ENCODE data around the gene MAP4K4.

MAP4K4 gene

DNA sequence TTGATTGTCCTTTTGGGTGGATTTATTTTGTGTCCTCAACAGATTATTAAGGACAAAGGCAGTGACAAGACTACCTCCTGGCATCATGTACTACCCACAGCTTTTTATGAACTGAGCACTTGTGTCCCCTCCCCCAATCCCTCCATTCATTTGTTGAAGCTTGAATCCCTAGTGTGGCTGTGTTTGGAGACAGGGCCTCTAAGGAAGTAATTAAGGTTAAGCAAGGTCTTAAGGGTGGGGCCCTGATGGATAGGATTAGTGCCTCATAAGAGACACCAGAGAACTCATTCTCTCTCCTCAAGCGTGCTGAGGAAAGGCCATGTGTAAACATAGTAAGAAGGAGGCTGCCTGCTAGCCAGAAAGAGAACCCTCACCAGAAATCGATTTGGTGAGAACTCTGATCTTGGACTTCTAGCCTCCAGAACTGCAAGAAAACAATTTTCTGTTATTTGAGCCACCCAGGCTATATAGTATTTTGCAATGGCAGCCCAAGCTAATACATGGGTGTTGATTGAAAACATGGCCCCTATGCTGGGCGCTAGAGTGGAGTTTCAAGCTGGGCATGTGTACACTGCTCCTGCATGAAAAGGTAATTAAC lies 3.4 kb upstream of the MAP4K4 start:
- no peak for DNase-seq

DNA sequence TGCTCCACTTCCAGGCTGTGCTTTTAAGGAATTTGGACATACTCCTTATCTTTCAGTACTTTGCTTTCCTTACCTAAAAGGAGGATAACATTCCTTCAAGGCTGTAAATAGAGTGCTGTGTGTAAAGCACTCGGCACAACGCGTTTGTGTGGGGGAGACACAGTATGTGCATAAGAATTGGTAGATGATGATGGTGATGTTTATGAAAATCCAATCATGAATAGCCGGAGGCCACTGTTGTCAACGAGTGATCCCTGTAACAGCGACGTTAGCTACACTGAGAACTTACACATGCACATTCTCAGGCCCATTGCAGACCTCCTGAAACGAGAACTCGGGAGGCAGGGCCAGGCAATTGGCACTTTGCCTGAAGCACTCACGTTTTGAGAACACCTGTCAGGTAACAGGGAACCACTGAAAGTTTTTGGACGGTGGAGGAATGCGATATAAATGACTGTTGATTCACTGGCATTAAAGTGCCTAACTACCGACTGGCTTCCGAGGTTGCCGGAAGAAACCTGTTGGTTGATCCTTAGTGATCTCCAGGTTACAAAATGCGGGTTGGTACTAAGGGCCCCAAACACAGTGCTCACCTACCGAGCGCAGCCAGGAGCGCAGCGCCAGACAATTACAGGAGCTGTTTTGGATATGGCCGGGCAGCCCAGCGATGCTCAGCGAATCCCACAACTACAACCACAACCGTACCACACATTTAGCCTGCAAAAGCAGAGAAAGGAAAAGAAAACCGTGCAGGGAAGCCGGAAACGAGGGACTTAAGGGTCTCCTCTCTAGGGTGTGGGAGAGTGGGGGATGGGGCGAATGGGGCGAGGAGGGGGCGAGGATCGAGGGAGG lies 1.0 kb upstream of the MAP4K4 start:
- no peak for DNase-seq

DNA sequence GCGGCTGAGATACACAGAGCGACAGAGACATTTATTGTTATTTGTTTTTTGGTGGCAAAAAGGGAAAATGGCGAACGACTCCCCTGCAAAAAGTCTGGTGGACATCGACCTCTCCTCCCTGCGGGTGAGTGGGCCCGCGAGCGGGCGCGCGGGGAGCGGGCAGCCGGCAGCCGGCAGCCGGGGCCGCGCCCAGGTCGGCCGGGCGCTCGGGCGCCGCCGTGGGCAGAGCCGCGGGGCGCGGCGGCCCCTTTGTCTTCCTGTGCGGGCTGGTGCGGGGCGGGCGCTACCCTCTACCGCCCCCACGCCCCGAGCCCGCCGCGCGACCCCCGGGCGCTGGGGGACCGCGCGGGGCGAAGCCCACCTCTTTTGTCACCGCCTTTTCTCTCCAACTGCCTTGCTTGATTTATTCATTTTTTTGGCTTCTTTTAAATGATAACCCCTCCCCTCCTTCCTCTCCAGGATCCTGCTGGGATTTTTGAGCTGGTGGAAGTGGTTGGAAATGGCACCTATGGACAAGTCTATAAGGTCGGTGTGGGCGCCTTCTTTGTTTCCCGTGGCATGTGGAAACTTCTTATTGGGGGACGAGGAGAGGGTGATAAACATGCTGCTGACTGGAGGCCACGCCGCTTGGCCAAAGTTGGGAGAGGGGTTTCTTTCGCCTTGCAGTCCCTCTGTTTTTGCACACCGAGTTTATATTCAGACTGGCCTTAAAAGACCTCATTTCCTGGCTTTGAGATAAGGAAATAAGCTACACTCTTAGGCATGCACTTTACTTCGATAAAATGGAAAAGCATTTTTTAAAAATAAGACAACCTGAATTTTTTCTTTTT lies 722 bp downstream of the MAP4K4 start:
- DNase-seq, result no peak

DNA sequence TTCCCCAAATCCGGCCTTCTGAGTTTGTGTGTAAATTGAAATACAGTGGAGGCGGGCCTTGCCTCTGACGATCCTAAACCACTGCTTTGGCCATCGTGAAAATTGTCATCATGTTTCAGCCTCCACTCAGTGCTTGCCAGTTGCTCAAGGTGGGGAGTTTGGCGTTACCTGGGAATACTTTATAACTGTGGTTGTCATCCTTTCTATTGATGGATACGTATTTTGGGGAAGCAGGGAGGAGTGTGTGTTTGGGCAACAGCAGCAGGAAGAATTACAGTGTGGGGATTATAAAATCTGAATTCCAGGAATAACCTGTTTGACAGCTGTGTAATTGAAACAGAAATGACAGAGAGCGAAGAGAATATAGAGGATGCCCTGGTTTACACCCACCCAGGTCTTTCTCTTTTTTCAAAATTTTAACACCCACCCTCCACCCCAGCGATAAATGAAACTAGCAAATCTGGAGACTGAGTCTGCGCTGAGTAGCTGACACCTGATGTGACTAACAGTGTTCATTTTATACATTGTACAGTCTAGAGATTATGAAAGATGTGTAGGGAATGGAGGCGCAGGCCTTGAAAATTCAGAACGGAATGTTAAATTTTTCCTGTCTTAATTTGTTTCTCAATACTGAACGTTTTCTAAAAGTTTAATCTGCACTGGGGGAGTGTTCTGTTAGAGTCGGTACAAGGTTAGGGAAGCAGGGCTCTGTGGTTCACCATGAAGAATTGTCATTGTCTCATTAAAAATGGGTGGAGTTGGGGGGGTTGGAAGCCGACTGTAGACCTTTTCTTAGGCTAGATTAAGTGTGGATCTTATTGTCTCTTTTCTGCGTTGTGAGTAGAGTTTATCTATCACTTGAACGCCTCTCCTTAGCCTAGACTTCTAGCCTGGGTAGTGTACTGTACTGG lies 1.6 kb downstream of the MAP4K4 start:
- DNase-seq, result peak; percentile 52

DNA sequence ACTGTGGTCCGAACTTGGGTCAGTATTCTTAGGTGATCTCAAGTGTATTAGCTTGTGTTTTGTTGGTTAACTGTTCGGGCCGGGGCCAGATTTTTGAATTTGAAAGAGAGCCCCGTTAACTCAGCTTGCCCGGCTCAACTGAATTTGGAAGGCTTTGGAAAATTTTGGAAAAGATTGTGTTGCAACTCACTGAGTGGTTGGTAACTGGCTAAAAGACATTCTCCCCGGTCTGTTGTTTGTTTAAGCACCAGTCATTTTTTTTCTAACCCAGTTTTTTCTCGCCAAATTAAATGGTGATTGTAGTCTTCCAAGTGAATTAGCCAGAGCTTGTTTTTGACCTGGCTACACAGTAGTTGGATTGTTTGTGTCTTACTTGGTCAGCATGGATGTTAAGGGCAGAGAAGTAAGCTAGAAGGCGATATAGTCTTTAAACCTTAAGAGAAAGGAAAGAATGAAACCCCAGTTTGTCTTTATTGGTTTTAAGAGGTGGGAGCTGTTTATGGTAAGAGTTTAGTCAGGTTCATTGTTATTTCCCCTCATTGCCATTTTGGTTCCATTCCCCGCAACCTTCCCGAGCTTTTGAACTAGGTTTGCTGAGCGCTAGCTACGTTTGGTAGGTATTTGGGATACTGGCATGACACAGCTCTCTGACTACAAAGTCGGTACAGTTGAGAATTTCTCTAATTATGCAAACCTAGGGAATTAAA lies 2.4 kb downstream of the MAP4K4 start:
- DNase-seq, result no peak

DNA sequence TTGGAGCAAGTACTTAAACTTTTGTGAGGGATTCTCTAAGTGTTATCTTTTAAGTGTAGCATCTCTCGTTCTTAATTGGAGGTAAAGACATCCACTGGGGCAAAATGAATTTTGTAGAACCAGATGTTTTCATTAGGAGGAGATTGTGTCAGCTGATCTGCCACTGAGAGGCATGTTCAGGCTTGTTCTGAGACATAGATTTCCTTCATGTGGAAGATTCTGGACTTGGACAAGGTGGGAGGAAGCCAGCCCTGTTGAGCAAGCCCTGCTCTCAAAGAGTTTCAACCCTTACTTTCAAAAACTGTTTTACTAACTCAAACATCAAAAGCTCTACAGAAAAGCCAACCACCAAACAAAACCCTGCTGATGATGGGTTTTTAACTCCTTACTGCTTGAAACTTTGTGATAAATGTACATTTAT lies 6.5 kb downstream of the MAP4K4 start:
- peak; percentile 36 for DNase-seq

DNA sequence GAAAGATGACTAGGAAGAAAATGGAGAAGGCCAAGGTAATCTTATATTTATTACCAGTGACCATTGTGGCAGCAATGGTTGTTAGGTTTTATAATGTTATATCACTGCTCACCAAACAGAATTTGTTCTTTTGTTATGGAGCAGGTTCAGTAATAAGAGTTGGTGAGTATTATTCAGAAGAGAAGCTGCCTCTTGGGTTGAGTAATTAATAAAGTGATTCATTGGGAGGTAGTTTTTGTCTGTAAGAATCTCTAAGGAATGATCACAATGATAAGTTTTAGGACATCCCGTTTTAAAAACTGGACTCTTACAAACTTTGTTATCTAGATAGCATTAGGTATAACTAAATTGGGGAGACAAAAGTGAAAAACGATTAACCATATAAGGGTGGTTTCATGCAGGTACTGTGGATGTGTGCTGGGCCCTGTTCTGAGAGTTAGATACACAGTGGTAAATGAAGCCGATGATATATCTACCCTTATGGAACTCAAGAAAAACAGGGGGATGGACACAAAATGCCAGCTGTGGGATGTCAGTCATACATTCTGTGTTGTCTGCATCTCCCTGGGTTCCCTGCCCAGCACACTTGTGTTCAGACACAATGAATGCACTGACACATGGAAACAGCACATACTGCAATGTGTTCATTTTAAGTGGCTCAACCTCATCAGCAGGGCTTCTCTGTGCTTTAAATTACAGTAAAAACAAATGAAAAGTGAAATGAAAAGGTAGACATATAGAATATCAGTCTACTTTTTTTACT lies 7.5 kb downstream of the MAP4K4 start:
- no peak for DNase-seq

DNA sequence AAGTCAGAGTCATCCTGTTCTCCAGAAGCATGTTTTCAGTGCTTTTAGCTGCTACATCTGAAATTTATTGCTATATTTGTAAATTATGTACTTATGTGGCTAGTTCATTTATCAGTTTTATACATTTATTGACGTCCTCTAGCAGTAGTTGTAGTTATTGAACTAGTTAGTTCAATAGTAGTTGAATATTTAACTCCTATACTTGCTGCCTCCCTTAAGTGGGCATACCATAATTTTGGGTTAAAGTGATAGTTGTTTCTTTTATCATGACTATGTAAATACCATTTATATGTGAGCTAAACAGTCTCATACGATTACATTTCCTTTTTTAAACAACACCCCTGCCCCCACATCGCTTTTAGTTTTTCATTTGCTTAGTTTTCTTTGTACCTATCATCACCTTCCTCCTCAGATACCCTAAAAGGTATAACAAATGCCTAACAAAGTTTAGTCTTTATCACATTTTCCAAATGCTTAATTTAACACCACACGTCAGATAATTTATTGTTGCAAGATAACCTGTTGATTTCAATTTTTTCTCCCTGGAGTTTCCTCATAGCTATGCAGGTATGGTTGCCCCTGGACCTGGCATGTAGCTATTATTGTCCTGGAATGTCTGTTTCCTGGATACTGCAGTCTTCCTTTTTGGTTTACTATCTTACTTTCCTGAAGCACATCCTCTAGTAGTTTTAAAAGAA lies 8.8 kb downstream of the MAP4K4 start:
- DNase-seq, result no peak

DNA sequence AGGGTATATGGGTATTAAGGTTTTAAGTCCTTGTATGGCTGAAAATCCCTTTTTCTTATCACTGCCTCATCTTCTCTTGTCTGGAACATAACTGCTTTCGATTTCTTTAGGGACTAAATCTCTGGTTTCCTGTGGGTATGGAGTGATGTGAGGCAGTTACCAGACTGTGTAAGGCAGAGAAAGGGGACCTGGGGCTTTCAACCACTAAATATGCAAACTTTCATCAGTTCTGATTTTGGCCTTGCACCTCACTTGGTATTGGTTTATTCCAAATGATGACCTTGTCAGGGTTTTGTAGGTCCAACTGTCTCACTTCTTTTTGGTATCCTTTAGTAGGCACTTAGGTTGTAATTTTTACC lies 9.3 kb downstream of the MAP4K4 start:
- no peak for DNase-seq

DNA sequence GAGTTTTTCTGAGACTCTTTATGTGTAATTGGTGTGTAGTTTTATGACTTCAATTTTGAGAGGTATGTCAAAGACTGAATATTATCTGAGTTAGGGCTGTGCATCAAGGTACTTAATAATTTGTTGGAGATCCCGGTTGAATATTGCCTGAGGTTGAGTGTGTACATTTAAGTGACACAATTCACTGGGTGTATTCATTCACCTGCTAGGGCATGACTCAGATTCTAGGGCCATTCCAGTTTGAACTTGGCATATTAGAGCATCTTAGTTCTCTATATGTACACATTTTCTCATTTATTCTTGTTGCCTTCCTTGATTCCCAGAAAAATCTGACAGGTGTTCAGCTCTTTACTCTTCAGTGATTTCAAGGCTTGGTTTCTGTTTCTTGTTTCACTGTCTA lies 12.5 kb downstream of the MAP4K4 start:
- no peak for DNase-seq

DNA sequence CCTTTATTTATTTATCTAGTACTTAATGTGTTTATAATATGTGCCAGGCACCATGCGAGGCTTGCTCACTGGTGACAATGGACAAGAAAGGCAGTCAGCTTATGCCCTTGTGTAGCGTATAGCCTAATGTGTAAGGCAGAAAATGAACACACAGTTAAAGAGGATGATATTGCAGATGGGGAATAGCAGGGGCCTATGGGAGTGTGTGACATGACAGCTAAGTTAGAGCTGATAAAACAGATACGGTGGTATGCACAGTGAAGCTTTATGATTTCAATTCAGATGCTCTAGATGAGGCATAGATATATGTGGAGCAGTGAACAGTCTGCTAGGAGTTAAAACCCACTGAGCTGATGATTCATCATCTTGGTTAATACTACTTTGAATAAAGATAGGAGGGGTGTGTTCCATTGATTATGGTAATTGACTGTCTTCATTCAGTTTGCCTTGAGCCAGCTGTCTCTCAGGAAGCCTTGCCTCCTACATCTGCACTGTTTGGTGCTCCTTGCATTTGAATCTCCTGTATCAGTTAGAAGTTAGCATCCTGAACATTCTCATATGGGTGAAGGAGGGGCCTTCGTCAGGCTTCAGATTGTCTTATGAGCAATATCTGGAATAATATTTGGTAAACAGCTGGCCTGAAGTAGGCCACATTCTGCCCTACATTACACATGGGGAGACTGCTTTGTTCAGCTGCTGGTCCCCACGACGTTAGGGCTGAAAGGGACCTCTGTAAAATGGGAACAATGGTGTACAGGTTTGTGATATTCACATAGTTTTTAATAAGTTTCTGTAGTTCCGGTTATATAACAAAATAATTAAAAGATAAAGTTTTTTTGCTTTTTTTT lies 13.2 kb downstream of the MAP4K4 start:
- no peak for DNase-seq

DNA sequence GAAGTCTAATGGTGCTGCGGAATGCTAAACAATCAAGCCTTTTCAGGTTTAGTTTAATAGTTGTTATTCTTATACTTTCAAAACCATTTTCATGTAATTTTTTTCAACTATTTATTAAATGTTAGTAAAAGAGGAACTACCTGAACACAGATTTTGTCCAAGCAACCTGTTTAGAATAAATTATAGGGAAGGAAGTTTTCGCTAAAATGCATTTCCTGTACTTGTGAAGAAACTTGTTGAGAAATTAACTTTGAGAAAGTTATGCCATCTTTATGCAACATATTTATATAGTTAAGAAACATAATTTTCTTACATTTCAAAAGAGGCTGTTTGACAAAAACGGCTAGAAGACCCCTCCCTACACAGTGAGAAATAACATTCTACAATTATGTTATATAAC lies 16.6 kb downstream of the MAP4K4 start:
- DNase-seq, result no peak

DNA sequence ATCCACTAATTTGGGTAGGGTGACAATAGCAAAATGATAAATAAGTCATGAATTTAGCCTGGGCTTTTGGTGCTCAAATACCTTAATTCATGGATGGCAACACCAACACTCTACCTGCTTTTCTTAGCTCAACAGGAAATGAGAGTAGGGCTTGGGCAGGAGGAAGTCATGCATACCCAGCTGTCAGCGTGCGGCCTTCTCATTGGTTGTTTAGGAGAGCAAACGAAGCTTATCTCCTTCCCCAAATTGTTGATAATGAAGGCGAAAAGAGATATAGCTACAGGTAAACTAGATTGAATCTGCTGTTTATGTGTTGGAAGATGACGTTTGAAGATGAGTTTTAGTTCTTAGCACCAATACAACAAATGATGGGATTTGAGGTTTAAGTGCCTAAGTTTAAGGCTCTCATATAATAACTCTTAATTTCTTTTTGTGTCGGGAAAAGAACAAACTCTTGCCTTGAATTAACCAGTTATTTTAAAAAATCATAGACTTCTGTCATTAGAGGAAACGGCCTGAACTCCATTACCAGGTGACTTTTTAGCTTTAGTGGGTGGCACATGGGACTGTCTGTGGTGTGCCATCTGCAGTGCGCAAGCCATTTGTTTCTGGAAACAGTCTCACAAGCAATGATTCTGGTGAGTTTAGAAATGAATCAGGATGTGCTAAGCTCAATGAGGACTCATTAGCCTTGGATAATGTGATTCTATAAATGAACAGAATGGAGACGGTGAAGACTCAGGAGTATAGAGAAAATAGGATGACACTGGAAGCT lies 19.8 kb downstream of the MAP4K4 start:
- peak; percentile 52 for DNase-seq

DNA sequence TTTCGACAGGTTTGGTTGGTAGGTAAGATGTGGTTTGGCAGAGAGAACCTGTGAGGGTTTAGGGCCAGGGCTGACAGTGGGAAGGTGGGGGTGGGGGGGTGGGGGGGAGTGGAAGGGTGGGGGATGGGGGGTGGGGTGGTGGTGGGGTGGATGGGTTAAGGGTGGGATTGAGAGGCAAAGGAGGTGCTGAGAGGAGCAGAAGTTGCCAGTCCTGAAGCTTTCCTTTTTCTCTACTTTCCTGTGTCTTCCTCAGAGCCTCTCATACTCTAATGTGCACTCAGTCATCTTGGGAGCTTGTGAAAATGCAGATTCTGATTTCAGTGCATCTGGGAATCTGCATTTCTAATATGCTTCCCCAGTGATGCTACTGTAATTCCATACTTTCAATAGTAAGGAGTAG lies 21.0 kb downstream of the MAP4K4 start:
- no peak for DNase-seq

DNA sequence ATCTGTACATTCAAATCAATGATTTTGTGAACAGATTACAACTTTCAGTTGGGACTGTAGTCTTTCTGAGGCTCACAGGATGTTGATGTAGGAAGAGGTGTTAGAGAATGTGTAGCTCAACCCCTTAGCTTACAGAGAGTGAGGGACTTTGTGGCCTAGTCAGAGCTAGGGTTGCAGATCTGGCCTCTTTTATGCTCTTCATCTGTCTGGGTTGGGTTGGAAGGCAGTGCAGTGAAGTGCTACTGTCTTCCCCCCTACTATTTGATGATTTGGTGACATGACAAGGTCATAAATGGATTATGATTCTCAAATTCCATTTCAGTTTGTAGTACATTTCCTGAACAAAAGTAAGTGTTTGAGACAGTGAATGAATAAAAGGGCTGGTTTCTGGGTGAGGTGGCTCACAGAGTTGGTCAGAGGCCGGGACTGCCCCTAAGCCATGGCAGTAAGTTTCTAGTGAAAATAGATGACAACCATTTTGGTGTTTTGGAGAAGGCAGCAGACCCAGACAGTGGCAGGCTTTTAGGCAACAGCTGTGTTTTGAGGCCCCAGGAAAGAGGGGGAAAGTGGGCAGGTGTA lies 21.6 kb downstream of the MAP4K4 start:
- DNase-seq, result peak; percentile 73

DNA sequence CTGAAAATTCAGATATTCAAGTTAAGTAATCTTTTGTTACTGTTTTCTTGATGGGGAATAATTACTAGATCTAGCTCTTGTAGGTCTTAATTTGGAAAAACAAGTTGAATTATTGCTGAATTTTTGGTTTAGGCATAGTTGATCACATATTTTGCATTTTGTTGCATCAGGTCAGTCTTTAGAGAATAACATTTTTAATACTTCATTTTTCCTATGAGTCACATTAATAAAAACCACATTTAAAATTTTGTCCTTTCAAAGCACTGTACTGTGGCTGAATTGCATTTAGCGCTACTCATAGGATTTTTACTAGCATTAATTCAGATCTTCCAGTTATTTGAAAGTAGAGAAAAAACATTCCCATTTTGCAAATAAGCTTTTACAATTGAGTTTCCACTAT lies 23.2 kb downstream of the MAP4K4 start:
- DNase-seq, result no peak

DNA sequence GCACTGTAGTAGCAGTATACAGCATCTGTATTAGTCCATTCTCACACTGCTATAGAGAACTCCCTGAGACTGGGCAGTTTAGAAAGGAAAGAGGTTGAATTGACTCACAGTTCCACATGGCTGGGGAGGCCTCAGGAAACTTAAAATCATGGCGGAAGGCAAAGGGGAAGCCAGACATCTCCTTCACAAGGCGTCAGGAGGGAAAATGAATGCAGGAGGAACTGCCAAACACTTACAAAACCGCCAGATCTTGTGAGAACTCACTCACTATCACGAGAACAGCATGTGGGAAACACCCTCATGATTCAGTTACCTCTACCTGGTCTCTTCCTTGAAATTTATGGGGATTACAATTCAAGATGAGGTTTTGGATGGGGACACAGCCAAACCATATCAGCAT lies 25.4 kb downstream of the MAP4K4 start:
- DNase-seq, result no peak

DNA sequence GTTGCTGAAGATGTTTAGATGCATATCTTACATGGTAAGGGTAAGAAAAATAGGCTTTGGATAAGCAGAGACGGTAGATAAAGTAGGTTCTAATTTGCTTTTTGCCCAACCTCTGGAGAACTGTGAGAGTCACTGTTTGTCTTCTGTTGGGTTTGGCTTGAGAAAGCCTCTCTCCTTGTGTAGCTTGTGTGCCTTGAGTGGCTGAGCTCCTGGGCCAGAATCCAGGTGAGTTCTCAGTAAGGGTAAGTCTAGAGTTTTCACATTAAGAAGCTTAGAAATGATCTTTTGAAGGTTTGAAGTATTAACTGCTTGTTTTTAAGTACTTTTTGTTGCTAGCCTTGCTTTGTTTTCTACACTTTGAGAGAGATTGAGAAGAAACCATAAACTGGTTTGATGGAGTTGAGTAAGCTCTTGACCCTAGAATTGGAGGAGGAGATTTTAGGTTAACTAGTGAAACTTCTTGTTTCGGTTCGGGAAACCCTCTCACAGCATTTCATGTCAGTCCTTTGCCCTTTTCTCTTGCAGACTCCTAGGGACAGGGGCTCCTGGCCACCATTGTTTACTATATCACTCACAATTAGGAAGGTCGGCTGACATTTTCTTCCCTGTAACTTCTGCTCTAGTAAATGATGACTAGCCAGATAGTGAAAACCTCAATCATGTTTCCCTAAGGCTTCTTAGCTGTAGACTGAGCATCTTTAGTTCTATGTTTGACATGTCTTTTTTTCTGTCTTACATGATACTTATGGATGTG lies 26.0 kb downstream of the MAP4K4 start:
- DNase-seq, result no peak

Data from stimulated activated CD4-positive, alpha-beta T cell treated with anti-CD3 and anti-CD28 coated beads, Interleukin-4, amount 100 ng/mL, for 24 hours (primary cell).